Calu3 (cell line): ENCODE results near the gene PCNT. TPM values are rescaled to one million over a fixed set of nuclear protein-coding genes. Genes with fewer than 3 reads are reported as not detected.

Experiments used
- BruUV-seq: library from RNA; stranded (reverse); fragments of 400-500 nt; replicated peaks from 2 replicates; lab custom pipeline; 2021; lab: Mats Ljungman, UMichigan
- CTCF ChIA-PET: fragments of 300-600 bp; sonication (Branson Sonifier 250); formaldehyde crosslinking; loops from one replicate; lab custom pipeline; 2022; ENCODE audit warnings: antibody characterized with exemption; lab: Charles Lee
- DNase-seq: peaks from one replicate; pipeline ENCODE4 v3.0.0; 2022
- H3K27ac Mint-ChIP-seq: one replicate; pipeline ENCODE4 v1.8.0; 2022; ENCODE audit warnings: mixed read lengths; ENCODE audit not compliant: unreplicated experiment
- H3K27me3 Mint-ChIP-seq: one replicate; pipeline ENCODE4 v1.8.0; 2022; ENCODE audit warnings: mixed read lengths; ENCODE audit not compliant: unreplicated experiment
- H3K36me3 Mint-ChIP-seq: one replicate; pipeline ENCODE4 v1.8.0; 2022; ENCODE audit warnings: mild to moderate bottlenecking, moderate library complexity, mixed read lengths; ENCODE audit not compliant: insufficient read depth, unreplicated experiment
- H3K4me1 Mint-ChIP-seq: one replicate; pipeline ENCODE4 v1.8.0; 2022; ENCODE audit warnings: mild to moderate bottlenecking, low read depth, mixed read lengths; ENCODE audit not compliant: unreplicated experiment
- H3K4me3 Mint-ChIP-seq: one replicate; pipeline ENCODE4 v1.8.0; 2022; ENCODE audit warnings: mild to moderate bottlenecking, low read depth, moderate library complexity, mixed read lengths; ENCODE audit not compliant: unreplicated experiment
- H3K9me3 Mint-ChIP-seq: one replicate; pipeline ENCODE4 v1.8.0; 2022; ENCODE audit warnings: low read depth, mixed read lengths; ENCODE audit not compliant: unreplicated experiment
- intact Hi-C: fragments of 100-400 bp; cut with micrococcal nuclease; formaldehyde crosslinking; loops from one replicate; pipeline ENCODE4 v1.10.0; 2022; ENCODE audit not compliant: unreplicated experiment
- total RNA-seq: library from RNA; stranded (reverse); gene quantifications from 2 replicates; pipeline ENCODE4 v1.2.3, GENCODE V29; 2022
- TF ChIP-seq, protein P1 (sequence below): fragments of 200-600 bp; IDR thresholded peaks from one replicate; pipeline ENCODE4 v1.8.0; 2022; ENCODE audit warnings: antibody characterized with exemption; ENCODE audit not compliant: unreplicated experiment

The PCNT gene
- total RNA-seq, 1 experiment from 2014 or later = 32.2 TPM

DNA sequence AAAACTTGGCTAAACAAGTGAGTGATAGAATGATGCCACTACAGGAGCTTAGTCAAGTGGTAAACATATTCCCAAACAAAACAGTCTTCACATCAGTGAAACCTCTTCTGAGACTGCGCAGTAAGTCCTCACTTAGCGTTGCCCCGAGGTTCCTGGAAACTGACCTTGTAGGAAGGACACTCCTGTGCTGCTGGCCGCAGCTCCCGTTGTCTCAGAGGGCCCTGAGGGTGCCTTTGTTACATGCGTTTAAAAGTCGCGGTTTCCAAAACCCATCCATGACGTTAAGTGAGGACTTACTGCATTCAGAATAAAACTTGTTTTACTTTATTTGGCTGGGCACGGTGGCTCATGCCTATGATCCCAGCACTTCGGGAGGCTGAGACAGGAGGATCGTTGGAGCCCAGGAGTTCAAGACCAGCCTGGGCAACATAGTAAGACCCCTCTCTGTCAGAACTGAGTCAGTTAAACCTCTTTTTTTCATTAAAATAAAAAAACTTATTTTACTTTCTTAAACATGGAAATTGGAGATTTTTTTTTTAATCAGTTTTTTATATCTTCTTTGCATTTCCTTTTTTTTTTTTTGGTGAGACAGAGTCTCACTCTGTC, 98.8 kb downstream of the PCNT start:
- TF ChIP-seq, protein P1, sequence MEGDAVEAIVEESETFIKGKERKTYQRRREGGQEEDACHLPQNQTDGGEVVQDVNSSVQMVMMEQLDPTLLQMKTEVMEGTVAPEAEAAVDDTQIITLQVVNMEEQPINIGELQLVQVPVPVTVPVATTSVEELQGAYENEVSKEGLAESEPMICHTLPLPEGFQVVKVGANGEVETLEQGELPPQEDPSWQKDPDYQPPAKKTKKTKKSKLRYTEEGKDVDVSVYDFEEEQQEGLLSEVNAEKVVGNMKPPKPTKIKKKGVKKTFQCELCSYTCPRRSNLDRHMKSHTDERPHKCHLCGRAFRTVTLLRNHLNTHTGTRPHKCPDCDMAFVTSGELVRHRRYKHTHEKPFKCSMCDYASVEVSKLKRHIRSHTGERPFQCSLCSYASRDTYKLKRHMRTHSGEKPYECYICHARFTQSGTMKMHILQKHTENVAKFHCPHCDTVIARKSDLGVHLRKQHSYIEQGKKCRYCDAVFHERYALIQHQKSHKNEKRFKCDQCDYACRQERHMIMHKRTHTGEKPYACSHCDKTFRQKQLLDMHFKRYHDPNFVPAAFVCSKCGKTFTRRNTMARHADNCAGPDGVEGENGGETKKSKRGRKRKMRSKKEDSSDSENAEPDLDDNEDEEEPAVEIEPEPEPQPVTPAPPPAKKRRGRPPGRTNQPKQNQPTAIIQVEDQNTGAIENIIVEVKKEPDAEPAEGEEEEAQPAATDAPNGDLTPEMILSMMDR = no peak
- Mint-ChIP-seq H3K36me3 (peaks cover 26% of the 10 kb centered on the region), H3K27ac (no peak overlapping the region), H3K4me3 (no peak overlapping the region), H3K4me1 (no peaks in the 10 kb centered on the region), H3K9me3 (no peaks in the 10 kb centered on the region), H3K27me3 (no peaks in the 10 kb centered on the region)
- no peak for DNase-seq
- no TSS peak for BruUV-seq
- CTCF ChIA-PET = no interaction called here
- intact Hi-C loops = no loop called here

DNA sequence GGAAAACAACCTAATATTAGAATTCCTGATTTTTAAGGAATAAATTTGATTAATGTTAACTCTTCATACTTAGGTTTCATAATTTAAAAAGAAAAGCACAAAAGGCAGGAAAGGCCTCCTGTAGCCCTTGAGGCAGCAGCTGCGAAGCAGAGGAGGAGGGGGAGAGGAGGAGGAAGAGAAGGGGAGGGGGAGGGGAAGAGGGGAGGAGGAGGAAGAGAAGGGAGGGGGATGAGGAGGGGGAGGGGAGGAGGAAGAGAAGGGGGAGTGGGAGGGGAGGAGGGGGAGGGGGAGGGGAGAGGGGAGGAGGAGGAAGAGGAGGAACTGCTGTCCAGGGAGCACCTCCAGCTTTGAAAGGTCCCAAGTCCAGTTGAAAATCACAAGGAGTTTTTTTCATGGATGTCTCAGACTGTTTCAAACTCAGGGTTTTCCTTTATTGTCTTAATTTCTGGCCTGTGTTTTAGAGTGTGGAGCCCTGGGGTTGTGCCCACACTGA, 99.6 kb downstream of the PCNT start:
- H3K27ac Mint-ChIP-seq = no peak overlapping the region
- peaks cover 26% of the 10 kb centered on the region for H3K36me3 Mint-ChIP-seq
- intact Hi-C loops = no loop called here
- no peaks in the 10 kb centered on the region for H3K4me1 Mint-ChIP-seq
- no peaks in the 10 kb centered on the region for H3K27me3 Mint-ChIP-seq
- no peaks in the 10 kb centered on the region for H3K9me3 Mint-ChIP-seq
- CTCF ChIA-PET = no interaction called here
- H3K4me3 Mint-ChIP-seq = no peak overlapping the region
- TF ChIP-seq, protein P1 = no peak
- BruUV-seq = no TSS peak
- DNase-seq = no peak

DNA sequence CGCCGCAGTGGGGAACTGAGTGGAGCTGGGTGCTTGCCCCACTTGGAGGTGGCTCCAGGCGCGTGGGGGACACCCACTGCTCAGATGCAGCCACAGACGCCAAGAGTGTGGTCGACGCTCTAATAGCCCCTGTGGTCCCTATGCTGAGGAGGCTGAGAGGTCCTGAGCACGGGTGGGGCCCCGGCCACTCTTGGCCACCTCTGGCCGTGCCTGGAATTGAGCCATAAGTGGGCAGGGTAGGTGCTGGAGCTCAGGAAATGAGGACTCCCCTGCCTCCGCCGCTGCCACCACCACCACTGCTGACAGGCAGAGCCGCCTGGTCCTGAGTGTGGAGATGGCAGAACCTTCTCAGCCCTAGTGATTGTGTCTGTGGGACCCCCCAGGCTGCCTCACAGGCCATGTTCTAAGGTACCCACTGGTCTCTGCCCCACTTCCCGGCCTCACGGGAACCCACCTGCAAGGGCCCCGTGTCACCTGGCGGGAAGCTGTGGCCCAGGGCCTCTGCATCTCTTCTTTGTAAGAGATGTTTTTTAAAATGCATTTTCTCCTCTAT, 100.2 kb downstream of the PCNT start:
- no peak overlapping the region for H3K4me3 Mint-ChIP-seq
- H3K4me1 Mint-ChIP-seq = no peaks in the 10 kb centered on the region
- intact Hi-C loops = no loop called here
- H3K9me3 Mint-ChIP-seq = no peaks in the 10 kb centered on the region
- H3K27me3 Mint-ChIP-seq = no peaks in the 10 kb centered on the region
- CTCF ChIA-PET = no interaction called here
- TF ChIP-seq, protein P1 = no peak
- no peak for DNase-seq
- no peak overlapping the region for H3K27ac Mint-ChIP-seq
- H3K36me3 Mint-ChIP-seq = peaks cover 26% of the 10 kb centered on the region
- BruUV-seq = no TSS peak

DNA sequence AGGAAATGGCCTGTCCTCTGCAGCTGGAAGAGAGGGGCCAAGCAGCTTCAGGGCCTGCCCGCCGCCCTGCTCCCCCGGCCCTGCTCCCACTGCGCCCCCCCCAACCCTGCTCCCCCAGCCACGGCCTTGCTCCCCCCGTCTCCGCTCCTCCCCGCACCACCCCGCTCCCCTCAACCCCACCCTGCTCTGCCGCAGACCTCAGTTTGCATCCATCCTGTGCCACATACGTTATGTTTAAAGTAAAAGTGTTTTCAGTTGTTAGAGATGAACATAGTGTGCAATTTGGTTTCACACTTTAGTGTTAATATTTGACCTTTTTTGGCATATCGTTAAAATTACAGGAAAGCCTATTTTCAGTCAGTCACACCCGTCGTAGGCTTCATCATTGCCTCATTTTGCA, 100.7 kb downstream of the PCNT start:
- intact Hi-C loops = no loop called here
- no TSS peak for BruUV-seq
- Mint-ChIP-seq H3K27ac (no peak overlapping the region), H3K9me3 (no peaks in the 10 kb centered on the region), H3K36me3 (peaks cover 26% of the 10 kb centered on the region), H3K27me3 (no peaks in the 10 kb centered on the region), H3K4me1 (no peaks in the 10 kb centered on the region), H3K4me3 (no peak overlapping the region)
- TF ChIP-seq, protein P1 = no peak
- CTCF ChIA-PET = no interaction called here
- no peak for DNase-seq
